ENCODE results near the gene ATAD3A. TPM values are rescaled to one million over a fixed set of nuclear protein-coding genes. Genes with fewer than 3 reads are reported as not detected.
"Not testable (repeated sequence)": the region's sequence is repeated elsewhere in the genome, so short reads cannot be mapped to it uniquely, and the experiment has no call there.

Gene ATAD3A
- total RNA-seq, 1 experiment from 2014 or later: 46.2 TPM

DNA sequence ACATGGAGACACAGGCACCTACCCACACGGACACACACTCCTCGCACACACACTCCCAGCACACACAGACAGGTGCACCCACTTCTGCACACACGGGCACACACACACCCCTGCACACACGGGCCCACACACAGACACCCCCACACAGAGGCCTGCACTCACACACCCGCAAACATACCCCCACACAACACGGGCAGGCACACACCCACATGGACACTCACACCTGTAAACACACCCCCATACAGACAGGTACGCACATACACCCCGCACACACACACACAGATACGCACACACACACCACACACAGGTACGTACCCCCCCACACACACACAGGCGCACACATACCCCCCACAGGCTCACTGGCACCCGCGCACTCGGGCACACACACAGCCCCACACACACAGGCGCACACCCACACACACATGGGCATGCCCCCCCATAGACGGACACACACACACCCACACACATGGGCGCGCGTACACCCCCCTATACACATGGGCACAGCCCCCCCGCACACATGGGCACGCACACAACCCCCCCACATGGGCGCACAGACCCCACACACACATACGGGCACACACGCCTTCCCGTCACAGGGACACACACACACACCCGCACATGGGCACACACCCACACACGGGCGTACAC is 6.1 kb downstream of the ATAD3A start:
- Mint-ChIP-seq H3K27ac (ENCODE audit: unreplicated experiment) (no peak overlapping the region), H3K36me3 (ENCODE audit: insufficient read depth, unreplicated experiment) (peaks cover 31% of the 10 kb centered on the region), H3K4me1 (ENCODE audit: low read depth, unreplicated experiment) (peaks cover 6% of the 10 kb centered on the region), H3K4me3 (ENCODE audit: low read depth, unreplicated experiment) (no peak overlapping the region), H3K27me3 (ENCODE audit: unreplicated experiment) (no peaks in the 10 kb centered on the region), H3K9me3 (ENCODE audit: low read depth, unreplicated experiment) (no peaks in the 10 kb centered on the region)
- intact Hi-C loops (cut with micrococcal nuclease; ENCODE audit: unreplicated experiment): no loop called here
- BruUV-seq (replicated peaks): no TSS peak
- no peak for DNase-seq
- CTCF ChIA-PET: no interaction called here
- TF ChIP-seq, protein P1, sequence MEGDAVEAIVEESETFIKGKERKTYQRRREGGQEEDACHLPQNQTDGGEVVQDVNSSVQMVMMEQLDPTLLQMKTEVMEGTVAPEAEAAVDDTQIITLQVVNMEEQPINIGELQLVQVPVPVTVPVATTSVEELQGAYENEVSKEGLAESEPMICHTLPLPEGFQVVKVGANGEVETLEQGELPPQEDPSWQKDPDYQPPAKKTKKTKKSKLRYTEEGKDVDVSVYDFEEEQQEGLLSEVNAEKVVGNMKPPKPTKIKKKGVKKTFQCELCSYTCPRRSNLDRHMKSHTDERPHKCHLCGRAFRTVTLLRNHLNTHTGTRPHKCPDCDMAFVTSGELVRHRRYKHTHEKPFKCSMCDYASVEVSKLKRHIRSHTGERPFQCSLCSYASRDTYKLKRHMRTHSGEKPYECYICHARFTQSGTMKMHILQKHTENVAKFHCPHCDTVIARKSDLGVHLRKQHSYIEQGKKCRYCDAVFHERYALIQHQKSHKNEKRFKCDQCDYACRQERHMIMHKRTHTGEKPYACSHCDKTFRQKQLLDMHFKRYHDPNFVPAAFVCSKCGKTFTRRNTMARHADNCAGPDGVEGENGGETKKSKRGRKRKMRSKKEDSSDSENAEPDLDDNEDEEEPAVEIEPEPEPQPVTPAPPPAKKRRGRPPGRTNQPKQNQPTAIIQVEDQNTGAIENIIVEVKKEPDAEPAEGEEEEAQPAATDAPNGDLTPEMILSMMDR (IDR thresholded peaks at IDR 0.05; ENCODE audit: unreplicated experiment): no peak

GRCh38 chr1:1518621-1519007 is 6.7 kb downstream of the ATAD3A start:
- H3K27me3 Mint-ChIP-seq (ENCODE audit: unreplicated experiment); intact Hi-C loops (cut with micrococcal nuclease; ENCODE audit: unreplicated experiment); H3K9me3 Mint-ChIP-seq (ENCODE audit: low read depth, unreplicated experiment); H3K4me1 Mint-ChIP-seq (ENCODE audit: low read depth, unreplicated experiment); DNase-seq; H3K27ac Mint-ChIP-seq (ENCODE audit: unreplicated experiment); H3K4me3 Mint-ChIP-seq (ENCODE audit: low read depth, unreplicated experiment); CTCF ChIA-PET; BruUV-seq (replicated peaks): not testable (repeated sequence)
- peaks cover 28% of the 10 kb centered on the region for H3K36me3 Mint-ChIP-seq (ENCODE audit: insufficient read depth, unreplicated experiment)

DNA sequence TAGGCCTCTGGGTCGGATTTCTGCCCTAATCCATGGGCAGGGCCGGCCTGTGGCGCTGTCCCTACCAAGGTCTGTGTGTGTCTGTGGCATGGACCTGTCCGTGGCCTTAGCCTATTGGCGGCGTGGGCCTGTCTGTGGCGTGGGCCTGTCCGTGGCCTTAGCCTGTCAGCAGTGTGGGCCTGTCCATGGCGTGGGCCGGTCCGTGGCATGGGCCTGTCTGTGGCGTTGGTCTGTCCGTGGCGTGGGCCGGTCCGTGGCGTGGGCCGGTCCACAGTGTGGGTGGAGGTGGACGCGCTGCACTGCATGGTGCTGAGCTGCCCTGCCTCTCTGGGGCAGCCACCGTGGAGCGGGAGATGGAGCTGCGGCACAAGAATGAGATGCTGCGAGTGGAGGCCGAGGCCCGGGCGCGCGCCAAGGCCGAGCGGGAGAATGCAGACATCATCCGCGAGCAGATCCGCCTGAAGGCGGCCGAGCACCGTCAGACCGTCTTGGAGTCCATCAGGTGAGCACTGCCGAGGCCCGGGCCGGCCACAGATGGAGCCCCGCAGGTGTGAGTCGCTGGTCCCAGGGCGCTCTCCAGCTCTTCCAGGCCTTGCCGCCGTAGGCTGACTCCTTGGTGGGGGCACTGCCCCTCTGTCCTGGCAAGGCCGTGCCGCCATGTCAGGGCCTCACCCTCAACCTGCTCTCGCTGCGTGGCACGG is 8.0 kb downstream of the ATAD3A start:
- intact Hi-C loops (cut with micrococcal nuclease; ENCODE audit: unreplicated experiment); BruUV-seq (replicated peaks): not testable (repeated sequence)

GRCh38 chr1:1521331-1521730 is 9.4 kb downstream of the ATAD3A start:
- TF ChIP-seq, protein P1 (IDR thresholded peaks at IDR 0.05; ENCODE audit: unreplicated experiment): no peak
- H3K27ac Mint-ChIP-seq (ENCODE audit: unreplicated experiment): no peak overlapping the region
- H3K36me3 Mint-ChIP-seq (ENCODE audit: insufficient read depth, unreplicated experiment): peaks cover 31% of the 10 kb centered on the region
- H3K4me1 Mint-ChIP-seq (ENCODE audit: low read depth, unreplicated experiment): no peaks in the 10 kb centered on the region
- no peaks in the 10 kb centered on the region for H3K9me3 Mint-ChIP-seq (ENCODE audit: low read depth, unreplicated experiment)
- intact Hi-C loops (cut with micrococcal nuclease; ENCODE audit: unreplicated experiment): no loop called here
- H3K4me3 Mint-ChIP-seq (ENCODE audit: low read depth, unreplicated experiment): no peak overlapping the region
- no peaks in the 10 kb centered on the region for H3K27me3 Mint-ChIP-seq (ENCODE audit: unreplicated experiment)
- no peak for DNase-seq
- CTCF ChIA-PET: no interaction called here
- no TSS peak for BruUV-seq (replicated peaks)

More for the DNA sequence above, 8.0 kb downstream of the ATAD3A start:
- H3K4me1 Mint-ChIP-seq (ENCODE audit: low read depth, unreplicated experiment); H3K27me3 Mint-ChIP-seq (ENCODE audit: unreplicated experiment); H3K27ac Mint-ChIP-seq (ENCODE audit: unreplicated experiment); DNase-seq; CTCF ChIA-PET; H3K9me3 Mint-ChIP-seq (ENCODE audit: low read depth, unreplicated experiment); H3K4me3 Mint-ChIP-seq (ENCODE audit: low read depth, unreplicated experiment): not testable (repeated sequence)
- H3K36me3 Mint-ChIP-seq (ENCODE audit: insufficient read depth, unreplicated experiment): peaks cover 24% of the 10 kb centered on the region

DNA sequence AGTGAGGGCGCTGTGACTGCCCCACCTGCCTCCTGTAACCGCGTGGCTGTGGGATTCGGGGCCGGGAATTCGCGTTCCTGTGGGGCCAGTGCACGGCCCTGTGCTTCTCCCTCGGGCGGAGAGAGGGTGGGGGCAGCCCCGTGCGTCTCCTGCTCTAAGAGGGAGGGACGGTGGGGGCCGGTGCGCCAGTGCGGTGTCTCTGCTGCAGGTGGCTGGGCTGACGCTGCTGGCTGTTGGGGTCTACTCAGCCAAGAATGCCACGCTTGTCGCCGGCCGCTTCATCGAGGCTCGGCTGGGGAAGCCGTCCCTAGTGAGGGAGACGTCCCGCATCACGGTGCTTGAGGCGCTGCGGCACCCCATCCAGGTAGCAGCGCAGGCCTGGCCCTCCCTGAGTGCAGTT is 10.6 kb downstream of the ATAD3A start:
- H3K27me3 Mint-ChIP-seq (ENCODE audit: unreplicated experiment); H3K4me3 Mint-ChIP-seq (ENCODE audit: low read depth, unreplicated experiment); H3K27ac Mint-ChIP-seq (ENCODE audit: unreplicated experiment); H3K4me1 Mint-ChIP-seq (ENCODE audit: low read depth, unreplicated experiment); DNase-seq; BruUV-seq (replicated peaks); H3K9me3 Mint-ChIP-seq (ENCODE audit: low read depth, unreplicated experiment); intact Hi-C loops (cut with micrococcal nuclease; ENCODE audit: unreplicated experiment); CTCF ChIA-PET: not testable (repeated sequence)
- H3K36me3 Mint-ChIP-seq (ENCODE audit: insufficient read depth, unreplicated experiment): peaks cover 31% of the 10 kb centered on the region

GRCh38 chr1:1523226-1523625 is 11.3 kb downstream of the ATAD3A start:
- DNase-seq; H3K4me3 Mint-ChIP-seq (ENCODE audit: low read depth, unreplicated experiment); BruUV-seq (replicated peaks); intact Hi-C loops (cut with micrococcal nuclease; ENCODE audit: unreplicated experiment); H3K4me1 Mint-ChIP-seq (ENCODE audit: low read depth, unreplicated experiment); H3K27ac Mint-ChIP-seq (ENCODE audit: unreplicated experiment); H3K9me3 Mint-ChIP-seq (ENCODE audit: low read depth, unreplicated experiment); H3K27me3 Mint-ChIP-seq (ENCODE audit: unreplicated experiment); CTCF ChIA-PET: not testable (repeated sequence)
- peaks cover 26% of the 10 kb centered on the region for H3K36me3 Mint-ChIP-seq (ENCODE audit: insufficient read depth, unreplicated experiment)

- BruUV-seq (replicated peaks); DNase-seq; H3K27ac Mint-ChIP-seq (ENCODE audit: unreplicated experiment); H3K9me3 Mint-ChIP-seq (ENCODE audit: low read depth, unreplicated experiment); CTCF ChIA-PET; H3K4me1 Mint-ChIP-seq (ENCODE audit: low read depth, unreplicated experiment); intact Hi-C loops (cut with micrococcal nuclease; ENCODE audit: unreplicated experiment); H3K27me3 Mint-ChIP-seq (ENCODE audit: unreplicated experiment); H3K4me3 Mint-ChIP-seq (ENCODE audit: low read depth, unreplicated experiment): not testable (repeated sequence)
- H3K36me3 Mint-ChIP-seq (ENCODE audit: insufficient read depth, unreplicated experiment): peaks cover 22% of the 10 kb centered on the region
Observed at GRCh38 chr1:1523651-1524050, 11.7 kb downstream of the ATAD3A start.

DNA sequence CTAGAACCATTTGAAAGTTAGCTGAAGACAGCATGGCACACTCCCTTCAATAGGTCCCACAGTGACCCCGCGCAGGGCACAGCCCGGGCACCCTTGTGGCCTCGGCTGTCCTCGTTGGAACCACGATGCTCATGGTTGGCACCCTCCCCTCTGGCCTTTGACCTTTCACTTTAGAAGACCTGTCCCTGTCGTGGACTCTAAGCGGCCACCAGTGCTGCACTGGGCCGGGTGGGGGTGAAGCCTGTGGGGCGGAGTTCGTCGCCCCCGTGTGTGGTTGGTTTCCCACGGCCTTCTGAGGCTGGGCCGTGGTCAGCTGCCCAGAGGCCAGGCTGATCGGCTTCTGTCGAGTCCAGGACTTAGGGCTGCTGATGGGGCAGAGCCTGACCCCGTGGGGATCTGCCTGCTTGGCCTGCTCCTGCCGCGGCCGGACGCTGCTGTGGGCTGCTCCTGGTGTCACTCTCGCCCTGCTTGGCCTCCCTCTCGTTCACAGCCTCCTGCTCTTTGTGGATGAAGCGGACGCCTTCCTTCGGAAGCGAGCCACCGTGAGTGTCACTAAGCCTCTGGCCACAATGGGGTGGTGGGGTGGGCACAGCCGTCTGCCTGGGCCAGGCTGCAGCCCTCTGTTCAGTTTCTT is 12.9 kb downstream of the ATAD3A start:
- intact Hi-C loops (cut with micrococcal nuclease; ENCODE audit: unreplicated experiment); DNase-seq; H3K27ac Mint-ChIP-seq (ENCODE audit: unreplicated experiment); H3K4me1 Mint-ChIP-seq (ENCODE audit: low read depth, unreplicated experiment); H3K27me3 Mint-ChIP-seq (ENCODE audit: unreplicated experiment); H3K9me3 Mint-ChIP-seq (ENCODE audit: low read depth, unreplicated experiment); BruUV-seq (replicated peaks); CTCF ChIA-PET; H3K4me3 Mint-ChIP-seq (ENCODE audit: low read depth, unreplicated experiment): not testable (repeated sequence)
- H3K36me3 Mint-ChIP-seq (ENCODE audit: insufficient read depth, unreplicated experiment): peaks cover 20% of the 10 kb centered on the region
